WTC11 (cell line): ENCODE results near the gene SST.

Experiments
- NFATC4 ChIP-seq: fragments of 250-450 bp; sonication (Bioruptor Pico); IDR thresholded peaks from 2 replicates; pipeline ENCODE4 v1.9.0; 2021; ENCODE audit warnings: mild to moderate bottlenecking
- SMAD3 ChIP-seq: sonication (generic); formaldehyde crosslinking; IDR thresholded peaks from 2 replicates; pipeline ENCODE4 v1.8.0; 2022; ENCODE audit warnings: missing genetic modification reagents, mild to moderate bottlenecking, borderline replicate concordance
- SP1 ChIP-seq: sonication (generic); formaldehyde crosslinking; conservative IDR thresholded peaks from 2 replicates; pipeline ENCODE4 v1.8.1; 2022; ENCODE audit warnings: missing genetic modification reagents
- TF ChIP-seq, protein P1 (sequence below): fragments of 200-600 bp; IDR thresholded peaks from 2 replicates; pipeline ENCODE4 v1.8.0; 2022; ENCODE audit warnings: antibody characterized with exemption
- TF ChIP-seq, protein P2 (sequence below): sonication (generic); formaldehyde crosslinking; IDR thresholded peaks from 2 replicates; pipeline ENCODE4 v1.8.1; 2022; ENCODE audit warnings: low read depth, missing genetic modification reagents, borderline replicate concordance

DNA sequence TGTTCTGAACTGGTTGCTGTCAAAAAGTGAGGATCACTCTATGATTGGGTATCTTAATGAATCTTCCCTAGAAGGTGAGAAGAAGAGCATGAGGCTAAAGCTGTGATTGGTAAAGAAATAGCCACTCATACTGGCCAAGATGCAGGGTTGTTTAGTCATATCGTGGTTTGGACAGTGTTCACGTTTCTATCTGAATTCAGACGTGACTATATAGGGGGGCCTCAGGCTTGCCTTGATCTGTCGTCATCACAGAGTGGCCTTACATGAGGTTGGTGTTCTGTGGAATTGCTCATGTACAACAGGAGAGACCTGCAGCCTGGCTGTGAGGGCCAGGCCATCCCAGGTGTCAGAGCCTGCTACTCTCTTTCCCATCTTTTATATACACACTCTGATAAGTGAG lies 19.8 kb upstream of the SST start:
- TF ChIP-seq NFATC4 (CRISPR knock-in tag) = no peak
- TF ChIP-seq, protein P1, sequence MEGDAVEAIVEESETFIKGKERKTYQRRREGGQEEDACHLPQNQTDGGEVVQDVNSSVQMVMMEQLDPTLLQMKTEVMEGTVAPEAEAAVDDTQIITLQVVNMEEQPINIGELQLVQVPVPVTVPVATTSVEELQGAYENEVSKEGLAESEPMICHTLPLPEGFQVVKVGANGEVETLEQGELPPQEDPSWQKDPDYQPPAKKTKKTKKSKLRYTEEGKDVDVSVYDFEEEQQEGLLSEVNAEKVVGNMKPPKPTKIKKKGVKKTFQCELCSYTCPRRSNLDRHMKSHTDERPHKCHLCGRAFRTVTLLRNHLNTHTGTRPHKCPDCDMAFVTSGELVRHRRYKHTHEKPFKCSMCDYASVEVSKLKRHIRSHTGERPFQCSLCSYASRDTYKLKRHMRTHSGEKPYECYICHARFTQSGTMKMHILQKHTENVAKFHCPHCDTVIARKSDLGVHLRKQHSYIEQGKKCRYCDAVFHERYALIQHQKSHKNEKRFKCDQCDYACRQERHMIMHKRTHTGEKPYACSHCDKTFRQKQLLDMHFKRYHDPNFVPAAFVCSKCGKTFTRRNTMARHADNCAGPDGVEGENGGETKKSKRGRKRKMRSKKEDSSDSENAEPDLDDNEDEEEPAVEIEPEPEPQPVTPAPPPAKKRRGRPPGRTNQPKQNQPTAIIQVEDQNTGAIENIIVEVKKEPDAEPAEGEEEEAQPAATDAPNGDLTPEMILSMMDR = no peak
- no peak for TF ChIP-seq SP1
- no peak for TF ChIP-seq SMAD3 (CRISPR knock-in tag)
- TF ChIP-seq, protein P2, sequence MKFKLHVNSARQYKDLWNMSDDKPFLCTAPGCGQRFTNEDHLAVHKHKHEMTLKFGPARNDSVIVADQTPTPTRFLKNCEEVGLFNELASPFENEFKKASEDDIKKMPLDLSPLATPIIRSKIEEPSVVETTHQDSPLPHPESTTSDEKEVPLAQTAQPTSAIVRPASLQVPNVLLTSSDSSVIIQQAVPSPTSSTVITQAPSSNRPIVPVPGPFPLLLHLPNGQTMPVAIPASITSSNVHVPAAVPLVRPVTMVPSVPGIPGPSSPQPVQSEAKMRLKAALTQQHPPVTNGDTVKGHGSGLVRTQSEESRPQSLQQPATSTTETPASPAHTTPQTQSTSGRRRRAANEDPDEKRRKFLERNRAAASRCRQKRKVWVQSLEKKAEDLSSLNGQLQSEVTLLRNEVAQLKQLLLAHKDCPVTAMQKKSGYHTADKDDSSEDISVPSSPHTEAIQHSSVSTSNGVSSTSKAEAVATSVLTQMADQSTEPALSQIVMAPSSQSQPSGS = no peak
